Endometrium (tissue), 2 donors: ENCODE data around the gene GPR62.
"Not testable (repeated sequence)": the region's sequence is repeated elsewhere in the genome, so short reads cannot be mapped to it uniquely, and the experiment has no call there.

Experiments used
- FAIRE-seq: peaks from 2 replicates; lab custom pipeline; 2012; peaks lifted over from hg19 to GRCh38; lab: Jason Lieb, UNC
- donor health status: control.
- donor health status: control.

Gene GPR62

DNA sequence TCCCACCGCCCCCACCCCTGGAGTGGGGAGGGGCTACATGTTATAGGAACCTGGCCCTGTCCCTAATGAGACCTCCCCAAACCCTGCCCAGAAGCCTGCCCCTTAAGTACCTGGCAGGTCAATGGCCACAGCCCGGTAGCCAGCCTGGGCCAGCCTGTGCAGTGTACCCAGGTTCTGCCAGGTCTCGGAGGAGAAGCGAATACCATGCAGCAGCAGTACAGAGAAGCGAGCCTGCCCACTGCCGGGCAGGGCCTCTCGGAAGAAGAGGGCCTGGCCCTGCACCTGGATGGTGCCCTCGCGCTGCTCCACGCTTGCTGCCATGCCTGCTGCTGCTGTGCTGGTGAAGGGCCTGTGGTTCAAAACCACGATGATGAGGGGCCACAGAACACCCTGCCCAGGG lies 16.2 kb downstream of the GPR62 start:
- no peak for FAIRE-seq

DNA sequence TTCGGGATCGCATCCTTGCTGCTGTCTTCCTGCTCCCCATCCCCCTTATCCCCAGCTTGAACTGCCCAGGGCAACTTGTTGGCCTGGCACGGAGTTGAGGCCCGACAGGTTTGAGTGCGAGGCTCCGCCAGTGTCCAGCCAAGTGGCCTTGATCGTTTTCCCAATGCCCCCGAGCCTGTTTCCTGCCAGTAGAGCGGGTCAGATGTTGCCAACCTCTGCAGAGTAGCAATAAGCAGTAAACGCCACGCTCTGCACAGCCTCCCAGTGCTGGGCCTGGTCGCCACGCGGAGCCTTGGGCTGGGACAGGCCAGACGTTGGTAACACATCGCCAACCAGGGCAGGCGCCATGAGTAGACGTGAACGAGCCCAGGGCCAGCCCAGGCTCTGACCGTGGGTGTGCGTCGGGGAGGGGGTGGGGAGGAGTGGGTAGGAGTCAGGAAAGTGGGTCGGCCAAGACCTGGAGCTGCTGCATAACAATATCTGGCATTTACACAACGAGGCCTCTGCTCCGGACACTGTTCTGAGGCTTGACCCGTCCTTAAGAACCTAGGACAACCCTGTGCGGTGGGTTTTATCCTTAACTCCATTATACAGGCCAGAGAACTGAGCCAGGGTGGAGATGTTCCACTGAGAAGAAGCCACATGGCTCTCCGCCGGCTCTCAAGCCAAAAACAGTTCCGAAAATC lies 19.2 kb downstream of the GPR62 start:
- no peak for FAIRE-seq

- FAIRE-seq, result no peak
Observed at GRCh38 chr3:51974963-51975851, 20.0 kb downstream of the GPR62 start, which contains the start of gene ABHD14A. Gene ABHD14A, plus strand, starts transcription at chr3:51975064. Its CDS starts 72 bp downstream, at chr3:51975136.

- FAIRE-seq, result no peak
Observed at GRCh38 chr3:51975852-51976549, 20.8 kb downstream of the GPR62 start.

DNA sequence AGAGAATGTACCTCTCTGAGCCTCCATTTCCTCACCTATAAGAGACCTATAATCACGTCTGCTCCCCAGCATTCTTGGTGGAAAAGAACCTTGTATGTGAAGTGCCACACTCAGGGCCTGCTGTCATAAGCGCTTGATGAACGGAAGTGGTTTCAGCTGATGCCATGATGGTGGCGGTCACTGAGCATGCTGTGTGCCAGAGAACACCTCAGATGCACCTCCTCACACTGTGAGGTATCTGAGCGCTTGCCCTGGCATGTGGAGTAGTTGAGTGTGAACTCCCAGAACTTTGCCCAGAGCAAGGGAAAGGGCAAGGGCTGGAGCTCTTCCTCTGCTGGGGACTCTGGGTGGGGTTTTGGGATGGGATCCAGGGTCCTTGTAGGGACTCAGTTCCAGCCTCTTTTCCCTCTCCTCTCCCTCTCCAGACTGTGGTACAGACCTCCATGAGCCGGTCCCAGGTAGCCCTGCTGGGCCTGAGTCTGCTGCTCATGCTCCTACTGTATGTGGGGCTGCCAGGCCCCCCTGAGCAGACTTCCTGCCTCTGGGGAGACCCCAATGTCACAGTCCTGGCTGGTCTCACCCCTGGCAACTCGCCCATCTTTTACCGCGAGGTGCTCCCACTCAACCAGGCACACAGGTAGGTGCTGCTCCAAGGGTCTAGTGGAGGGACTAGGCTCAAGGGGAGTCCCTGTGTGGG lies 22.4 kb downstream of the GPR62 start:
- no peak for FAIRE-seq

- FAIRE-seq, result no peak
Observed at GRCh38 chr3:51978143-51978502, 22.9 kb downstream of the GPR62 start.

- FAIRE-seq, result no peak
Observed at GRCh38 chr3:51980253-51980652, 25.1 kb downstream of the GPR62 start.

DNA sequence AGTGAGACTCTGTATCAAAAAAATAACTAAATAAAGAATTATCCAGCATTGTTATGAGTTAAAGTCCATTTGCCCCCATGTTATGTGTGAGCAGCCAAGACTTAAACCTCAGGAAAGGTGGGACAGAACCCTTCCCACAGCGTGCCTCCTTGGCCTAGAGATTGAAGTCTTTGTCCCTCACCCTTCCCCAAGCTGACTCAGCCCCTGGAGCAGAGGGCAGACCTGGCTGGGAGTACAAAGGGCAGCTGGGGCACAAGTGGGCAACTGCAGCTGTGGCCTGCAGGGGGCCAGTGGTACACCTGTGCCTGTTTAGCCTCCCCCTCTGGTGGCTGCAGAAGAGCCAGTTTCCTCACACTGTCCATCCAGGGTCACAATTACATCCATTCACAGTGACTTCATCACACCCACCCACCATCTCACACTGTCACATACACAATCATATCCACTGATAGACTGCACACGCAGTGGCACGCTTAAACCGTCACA lies 27.2 kb downstream of the GPR62 start:
- no peak for FAIRE-seq

GRCh38 chr3:51982838-51983577 lies 27.8 kb downstream of the GPR62 start, which contains the start of gene ACY1:
Gene ACY1, plus strand, starts transcription at chr3:51983535. Its CDS starts 530 bp downstream, at chr3:51984065.
- FAIRE-seq, result no peak

- FAIRE-seq, result no peak
Observed at GRCh38 chr3:51983578-51984268, 28.5 kb downstream of the GPR62 start.

DNA sequence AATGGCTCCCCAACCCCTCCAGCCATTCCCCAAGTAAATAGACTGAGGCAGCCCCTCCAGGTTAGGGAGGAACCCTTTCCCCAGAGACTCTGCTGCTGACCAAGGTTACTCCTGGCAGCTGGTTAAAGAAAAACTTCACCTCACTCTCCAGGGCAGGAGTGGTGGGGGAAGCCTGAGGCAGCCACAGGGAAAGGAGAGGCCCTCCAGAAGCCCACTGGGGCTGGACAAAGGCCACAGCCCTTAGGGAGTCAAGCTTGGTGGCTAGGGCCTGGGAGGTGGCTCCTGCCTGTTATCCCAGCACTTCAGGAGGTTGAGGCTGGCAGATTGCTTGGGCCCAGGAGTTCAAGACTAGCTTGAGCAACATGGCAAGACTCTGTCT lies 29.1 kb downstream of the GPR62 start:
- no peak for FAIRE-seq

DNA sequence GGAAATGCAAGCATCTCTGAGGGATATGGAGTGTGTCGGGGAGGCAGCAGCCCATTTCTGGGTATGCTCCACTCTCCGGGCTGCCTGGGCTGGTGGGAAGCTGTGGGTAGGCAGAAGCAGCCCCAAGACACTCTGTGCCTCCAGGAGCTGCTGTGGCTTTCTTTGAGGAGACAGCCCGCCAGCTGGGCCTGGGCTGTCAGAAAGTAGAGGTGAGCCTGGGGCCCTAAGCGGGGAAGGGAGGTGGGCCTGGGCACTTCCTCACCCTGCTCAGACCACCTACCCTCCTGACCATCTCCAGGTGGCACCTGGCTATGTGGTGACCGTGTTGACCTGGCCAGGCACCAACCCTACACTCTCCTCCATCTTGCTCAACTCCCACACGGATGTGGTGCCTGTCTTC lies 29.9 kb downstream of the GPR62 start:
- no peak for FAIRE-seq

- FAIRE-seq, result no peak
Observed at GRCh38 chr3:51986010-51986947, 31.1 kb downstream of the GPR62 start.

GRCh38 chr3:51987568-51987967 lies 32.4 kb downstream of the GPR62 start:
- FAIRE-seq, result no peak

DNA sequence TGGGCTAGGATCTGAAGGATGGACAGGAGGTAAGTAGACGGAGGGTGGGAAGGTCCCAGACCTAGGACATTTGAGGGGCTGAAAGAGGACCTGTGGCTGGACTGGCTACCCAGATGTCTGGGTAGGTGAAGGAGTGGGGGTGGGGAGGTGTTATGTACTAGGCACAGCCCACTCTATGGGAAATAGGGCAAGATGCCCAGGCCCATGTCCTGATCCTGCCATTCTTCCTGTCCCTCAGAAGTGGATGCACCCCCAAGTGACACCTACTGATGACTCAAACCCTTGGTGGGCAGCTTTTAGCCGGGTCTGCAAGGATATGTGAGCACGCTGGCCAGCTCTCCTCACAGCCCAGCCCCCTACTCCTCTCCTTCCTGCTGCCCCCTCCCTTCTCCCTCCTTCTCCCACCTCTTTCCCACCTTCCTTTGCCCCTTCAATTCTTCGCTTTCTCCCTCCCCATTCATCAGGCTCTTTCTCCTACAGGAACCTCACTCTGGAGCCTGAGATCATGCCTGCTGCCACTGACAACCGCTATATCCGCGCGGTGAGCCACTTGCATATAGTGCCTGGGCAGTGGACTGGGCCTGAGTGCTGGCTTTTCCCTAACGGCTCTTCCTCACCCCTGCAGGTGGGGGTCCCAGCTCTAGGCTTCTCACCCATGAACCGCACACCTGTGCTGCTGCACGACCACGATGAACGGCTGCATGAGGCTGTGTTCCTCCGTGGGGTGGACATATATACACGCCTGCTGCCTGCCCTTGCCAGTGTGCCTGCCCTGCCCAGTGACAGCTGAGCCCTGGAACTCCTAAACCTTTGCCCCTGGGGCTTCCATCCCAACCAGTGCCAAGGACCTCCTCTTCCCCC lies 33.3 kb downstream of the GPR62 start:
- no peak for FAIRE-seq

- FAIRE-seq, result not testable (repeated sequence)
Observed at GRCh38 chr3:51990501-51990971, 35.4 kb downstream of the GPR62 start.

- no peak for FAIRE-seq
Observed at GRCh38 chr3:51992017-51992682, 37.0 kb downstream of the GPR62 start.

GRCh38 chr3:51993657-51994056 lies 38.5 kb downstream of the GPR62 start:
- not testable (repeated sequence) for FAIRE-seq
